HG03520 (cell line): ENCODE measurements around the gene RAP1GAP2.
"Not testable (repeated sequence)": the region's sequence is repeated elsewhere in the genome, so short reads cannot be mapped to it uniquely, and the experiment has no call there.

ENCODE experiments used
- ATAC-seq: cut with Tn5 transposase; IDR thresholded peaks from one replicate; pipeline ENCODE4 v1.9.1; 2021; ENCODE audit warnings: mild to moderate bottlenecking, moderate library complexity; ENCODE audit not compliant: unreplicated experiment

Gene RAP1GAP2

DNA sequence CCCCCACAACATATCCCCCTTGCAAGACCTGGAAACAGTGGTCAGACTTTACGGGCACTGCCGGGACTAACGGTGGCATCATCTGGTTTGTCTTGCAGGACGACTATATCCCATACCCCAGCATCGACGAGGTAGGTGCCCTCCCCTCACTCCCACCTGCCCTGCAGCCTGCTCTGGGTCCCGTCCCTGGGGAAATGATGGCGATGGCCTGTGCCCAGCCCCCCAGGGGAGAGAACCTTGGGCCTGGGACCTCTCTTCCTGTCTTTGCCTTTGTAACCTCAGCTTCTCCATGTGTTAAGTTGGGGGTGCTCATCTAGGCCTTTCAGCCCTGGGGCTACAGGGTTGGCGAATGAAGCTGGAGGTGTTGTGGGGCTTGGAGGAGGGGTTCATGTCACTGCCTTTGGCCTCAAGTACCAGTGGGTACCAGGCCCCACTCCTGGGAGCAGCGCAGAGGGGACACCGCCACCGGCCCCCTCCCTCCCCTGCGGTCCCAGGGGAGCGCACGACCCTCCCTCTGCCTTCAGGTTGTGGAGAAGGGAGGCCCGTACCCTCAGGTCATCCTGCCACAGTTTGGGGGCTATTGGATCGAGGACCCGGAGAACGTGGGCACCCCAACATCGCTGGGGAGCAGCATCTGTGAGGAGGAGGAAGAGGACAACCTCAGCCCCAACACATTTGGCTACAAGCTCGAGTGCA, 167.2 kb downstream of the RAP1GAP2 start:
- ATAC-seq = no peak

DNA sequence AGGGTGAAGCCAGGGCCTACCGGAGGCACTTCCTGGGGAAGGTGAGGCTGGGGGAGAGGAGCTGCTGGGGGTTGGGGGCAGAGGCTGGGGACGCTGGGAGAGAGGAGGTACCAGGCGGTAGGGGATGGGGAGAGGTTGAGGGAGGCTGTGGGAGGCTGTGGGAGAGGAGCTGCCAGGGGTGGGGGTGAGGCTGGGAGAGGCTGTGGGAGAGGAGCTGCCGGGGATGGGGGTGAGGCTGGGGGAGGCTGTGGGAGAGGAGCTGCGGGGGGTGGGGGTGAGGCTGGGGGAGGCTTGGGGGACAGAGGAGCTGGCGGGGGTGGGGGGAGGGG, 167.8 kb downstream of the RAP1GAP2 start:
- ATAC-seq = no peak

DNA sequence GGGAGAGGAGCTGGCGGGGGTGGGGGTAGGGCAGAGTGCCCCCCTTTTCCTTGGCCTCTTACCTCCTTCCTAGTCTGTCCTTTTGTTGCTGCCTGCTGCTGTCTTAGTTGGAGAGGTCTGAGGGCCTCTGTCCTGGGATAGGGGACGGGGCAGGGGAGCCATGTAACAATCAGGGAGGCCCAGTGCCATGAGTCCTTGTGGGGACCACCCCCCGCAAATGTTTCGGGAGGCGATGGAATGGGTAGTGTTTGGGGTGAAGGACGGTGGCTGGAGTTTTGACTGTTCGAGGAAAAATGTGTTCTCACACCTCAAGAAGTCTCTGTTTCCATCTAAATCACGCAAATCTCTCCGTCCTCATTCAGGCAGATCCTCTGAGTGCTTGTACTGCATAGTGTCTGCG, 168.1 kb downstream of the RAP1GAP2 start:
- no peak for ATAC-seq

DNA sequence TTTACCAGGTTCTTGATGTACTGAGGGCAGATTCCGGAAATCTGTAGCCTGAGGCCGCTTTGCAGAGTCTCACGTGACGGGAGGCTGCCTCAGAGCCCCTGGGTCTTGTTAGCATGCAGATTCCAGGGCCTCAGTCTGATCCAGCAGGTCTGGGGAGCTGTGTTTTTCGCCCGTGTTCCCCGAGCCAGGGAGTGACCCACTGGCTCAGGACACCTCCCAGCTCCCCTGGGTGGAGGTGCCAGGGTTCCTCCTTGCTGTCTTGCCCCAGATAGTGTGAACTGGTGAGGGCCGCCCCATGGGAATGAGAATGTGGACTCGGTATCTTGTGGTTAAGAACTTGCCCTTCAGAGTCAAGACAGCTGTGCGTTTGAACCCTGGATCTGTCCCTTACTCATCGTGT, 168.6 kb downstream of the RAP1GAP2 start:
- no peak for ATAC-seq

DNA sequence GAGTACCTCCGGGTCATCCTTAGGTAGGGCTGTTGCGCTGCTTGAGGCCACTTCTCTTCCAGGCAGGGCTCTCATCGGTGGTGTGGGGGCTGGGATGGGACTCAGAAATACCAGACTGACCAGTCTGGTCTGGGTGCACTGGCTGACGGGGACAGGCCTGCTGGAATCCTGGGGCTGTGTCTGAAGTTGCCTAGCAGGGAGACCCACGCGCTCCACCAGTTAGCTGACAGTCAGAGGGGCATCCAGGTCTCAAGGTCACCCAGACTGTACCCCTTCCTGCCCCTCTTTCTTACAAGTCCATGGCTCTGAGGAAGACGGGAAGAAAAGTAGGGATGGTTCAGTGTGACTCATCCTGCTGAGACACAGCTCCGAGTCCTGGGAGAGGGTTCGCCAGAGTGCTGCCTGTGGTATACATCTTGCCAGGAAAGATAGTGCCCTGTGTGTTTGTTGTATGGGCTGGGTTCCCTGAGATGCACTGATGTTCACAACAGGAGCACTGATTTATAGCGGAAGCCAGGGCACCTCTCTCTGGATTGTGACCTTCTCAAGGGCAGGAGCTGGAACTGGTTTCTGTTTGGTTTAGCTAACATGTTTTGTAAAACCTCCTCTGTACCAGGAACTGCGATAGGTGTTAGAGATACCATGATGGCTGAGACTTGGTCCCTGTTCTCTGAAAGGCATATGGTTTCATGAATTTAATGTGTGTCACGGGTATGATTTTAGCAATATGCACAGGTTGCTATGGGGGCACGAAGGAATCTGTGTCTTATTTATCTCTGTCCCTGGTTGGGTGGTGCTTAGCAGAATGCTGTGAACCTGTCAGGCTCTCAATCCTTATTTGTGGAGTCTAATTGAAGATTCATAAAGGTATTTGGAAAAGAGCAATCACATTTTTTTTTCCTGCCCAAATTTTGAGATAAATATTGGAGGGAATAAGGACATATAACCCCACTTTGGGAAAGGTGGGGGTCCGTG, 169.7 kb downstream of the RAP1GAP2 start:
- ATAC-seq = no peak

DNA sequence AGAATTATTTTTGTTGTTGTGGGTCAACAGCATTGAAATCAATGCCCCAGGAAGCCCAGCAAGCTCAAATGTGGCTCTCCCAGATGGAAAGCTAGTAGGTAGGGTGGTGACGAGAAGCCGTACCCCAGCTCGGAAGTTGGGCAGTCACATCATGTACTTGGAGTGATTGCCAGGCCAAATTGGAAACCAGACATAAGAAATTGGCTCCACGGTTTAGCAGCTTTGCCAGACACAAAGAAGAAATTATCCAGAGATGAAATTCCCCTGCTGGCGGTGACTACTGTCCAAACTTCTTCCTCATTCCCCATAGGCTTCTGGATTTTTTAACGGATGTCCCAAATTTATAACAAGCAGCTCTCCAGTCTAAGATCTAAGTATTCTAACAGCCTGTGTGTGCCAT, 171.3 kb downstream of the RAP1GAP2 start:
- no peak for ATAC-seq

DNA sequence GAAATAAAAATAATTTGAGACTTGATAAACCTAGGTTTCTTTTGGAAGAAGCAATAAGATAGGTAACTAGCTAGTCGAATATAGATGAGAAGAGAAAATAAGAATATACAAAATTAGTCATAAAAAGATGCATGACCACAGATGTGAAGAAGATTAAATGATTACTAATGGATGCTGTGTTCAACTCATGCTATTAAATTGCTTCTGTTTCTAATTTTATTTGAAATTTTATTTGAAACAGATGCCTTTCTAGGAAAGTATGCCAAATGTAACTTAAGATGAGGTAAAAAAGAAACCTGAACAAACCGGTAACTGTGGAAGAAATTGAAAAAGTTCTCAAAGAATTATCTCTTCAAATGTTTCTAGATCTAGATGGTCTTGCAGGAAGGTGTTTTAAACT, 175.6 kb downstream of the RAP1GAP2 start:
- no peak for ATAC-seq

DNA sequence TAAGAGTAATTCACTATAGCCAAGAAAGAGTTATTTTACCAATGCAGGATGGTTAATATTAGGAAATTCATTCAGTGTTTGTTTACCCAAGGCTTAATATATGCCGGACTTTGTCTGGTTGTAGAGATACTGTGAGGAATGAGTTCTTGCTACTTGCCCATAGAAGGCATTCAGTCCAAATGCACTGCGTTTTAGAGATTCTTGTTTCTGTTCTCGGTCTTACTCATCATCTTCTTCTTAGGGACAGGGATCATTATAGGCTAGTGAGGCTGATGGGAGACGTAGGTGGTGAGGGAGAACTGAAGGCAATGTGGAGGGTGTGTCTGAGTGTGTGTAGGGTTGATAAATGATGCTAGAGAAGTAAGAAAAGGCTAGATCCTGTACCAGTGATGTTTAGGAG, 176.5 kb downstream of the RAP1GAP2 start:
- no peak for ATAC-seq

DNA sequence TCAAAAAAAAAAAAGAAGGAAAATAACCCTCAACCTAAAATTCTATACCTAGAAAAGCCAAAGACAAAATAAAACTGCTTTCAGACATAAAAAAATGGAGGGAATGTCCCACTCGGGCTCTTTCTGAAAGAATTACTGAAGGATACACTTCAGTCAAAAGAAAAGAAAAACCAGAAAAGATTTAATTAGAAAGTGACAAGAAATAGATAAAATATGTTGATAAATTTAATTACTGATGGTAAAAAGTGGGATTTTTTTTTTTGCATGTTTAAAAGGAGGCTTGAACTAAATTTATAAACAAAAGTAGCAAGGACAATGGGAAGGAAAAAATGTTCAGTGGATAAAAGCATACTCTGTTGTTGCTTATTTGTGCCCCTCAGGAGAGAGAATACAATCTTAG, 178.1 kb downstream of the RAP1GAP2 start:
- ATAC-seq = no peak

DNA sequence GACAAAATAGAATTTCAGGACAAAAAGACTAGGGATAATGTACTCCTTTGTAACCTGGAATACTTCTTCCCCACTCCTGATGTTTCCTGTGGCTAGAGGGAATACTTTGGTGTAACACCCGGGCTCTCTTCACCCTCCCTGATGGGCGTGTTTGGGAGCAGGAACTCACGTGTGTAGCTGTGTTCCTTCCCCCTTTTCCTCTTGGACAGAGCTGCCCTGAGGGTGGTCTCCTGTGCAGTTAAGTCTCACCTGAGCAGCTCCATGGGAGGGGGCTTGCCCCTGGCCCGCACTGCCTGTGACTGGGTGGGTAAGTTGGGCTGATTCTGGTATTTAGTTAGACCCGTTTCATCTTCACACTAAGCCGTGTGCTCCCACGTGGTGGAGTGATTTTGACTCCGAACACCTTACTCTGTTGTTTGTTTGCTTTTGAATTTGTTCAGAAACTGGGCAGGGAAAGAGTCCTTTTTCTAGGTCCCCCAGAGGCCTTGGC, 179.3 kb downstream of the RAP1GAP2 start:
- no peak for ATAC-seq

DNA sequence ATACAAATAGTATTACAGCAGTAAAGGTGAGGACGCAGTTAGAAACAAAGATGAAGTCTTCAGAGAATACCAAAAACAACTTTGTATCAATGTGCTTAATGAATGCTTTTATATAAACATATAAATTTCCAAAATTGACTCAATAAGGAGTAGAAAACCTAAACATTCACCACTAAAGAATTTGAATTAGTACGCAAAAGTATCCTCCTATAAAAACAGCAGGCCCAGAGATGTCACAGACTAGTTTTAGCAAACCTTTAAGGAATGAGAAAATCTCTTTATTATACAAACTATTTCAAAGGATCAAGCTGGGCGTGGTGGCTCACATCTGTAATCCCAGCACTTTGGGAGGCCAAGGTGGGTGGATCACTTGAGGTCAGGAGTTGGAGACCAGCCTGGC, 180.9 kb downstream of the RAP1GAP2 start:
- no peak for ATAC-seq

DNA sequence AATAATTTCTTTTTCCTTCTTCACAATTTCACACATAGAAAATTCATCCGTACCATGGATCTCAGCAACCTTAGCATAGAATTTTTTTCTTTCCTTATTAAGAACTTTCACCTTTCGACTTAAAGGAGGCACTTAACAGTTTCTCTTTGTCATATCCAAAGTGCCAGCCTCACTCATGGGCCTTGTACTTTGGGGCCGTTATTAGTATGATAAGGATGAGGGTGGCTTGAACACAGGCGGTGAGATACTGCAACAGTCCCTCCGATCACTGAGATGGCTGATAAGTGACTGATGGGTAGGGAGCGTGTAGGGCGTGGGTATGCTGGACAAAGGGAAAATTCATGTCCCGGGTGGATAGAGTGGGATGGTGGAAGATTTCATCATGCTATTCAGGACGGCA, 181.9 kb downstream of the RAP1GAP2 start:
- no peak for ATAC-seq

DNA sequence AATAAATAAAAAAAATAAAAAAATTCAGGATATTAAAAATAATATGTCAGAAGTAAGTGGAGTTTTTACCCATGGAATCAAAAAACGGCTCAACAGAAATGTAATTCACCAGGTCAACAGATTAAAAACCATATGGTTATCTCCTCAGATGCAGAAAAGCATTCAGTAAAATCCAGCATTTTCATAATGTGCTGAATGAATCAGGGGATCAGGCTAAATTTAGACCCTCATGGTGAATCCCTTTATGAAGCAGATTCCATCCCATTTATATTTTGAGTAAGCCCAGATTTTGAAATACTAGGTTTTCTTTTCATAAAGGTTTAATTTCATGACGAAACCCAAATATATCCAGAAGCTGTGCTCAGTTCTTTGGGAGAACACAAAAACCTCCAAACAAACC, 182.8 kb downstream of the RAP1GAP2 start:
- no peak for ATAC-seq

DNA sequence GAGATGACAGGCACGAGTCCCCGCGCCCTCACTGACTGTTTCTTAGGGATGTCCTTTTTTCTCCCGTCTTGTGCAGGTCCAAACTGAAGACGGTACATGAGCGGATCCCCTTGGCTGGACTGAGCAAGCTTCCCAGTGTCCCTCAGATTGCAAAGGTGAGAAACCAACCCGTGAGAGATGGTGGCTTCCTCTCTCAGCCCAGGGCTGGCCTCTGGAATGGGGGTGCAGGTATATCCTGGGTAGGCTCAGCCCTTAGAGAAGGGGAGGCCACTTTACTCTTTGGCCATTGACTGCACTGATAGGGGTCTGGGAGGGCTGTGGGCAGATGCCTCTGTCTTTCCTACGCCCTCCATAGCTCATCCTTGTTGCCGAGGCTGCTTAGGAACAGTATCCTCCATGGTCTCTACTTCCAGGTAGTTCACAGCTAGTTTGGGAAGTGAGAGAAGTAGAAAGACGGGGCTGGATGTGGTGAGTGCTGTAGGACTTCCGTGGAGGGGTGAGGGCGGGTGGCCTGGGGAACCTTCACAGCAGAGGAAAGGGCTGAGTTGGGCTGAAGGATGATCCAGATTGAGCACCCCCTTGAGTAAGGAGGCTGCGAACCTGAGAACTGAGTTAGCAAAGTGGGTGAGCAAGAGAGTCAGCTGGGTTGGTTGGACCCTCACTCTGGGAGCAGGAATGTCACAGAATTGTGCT, 184.1 kb downstream of the RAP1GAP2 start:
- ATAC-seq = no peak

DNA sequence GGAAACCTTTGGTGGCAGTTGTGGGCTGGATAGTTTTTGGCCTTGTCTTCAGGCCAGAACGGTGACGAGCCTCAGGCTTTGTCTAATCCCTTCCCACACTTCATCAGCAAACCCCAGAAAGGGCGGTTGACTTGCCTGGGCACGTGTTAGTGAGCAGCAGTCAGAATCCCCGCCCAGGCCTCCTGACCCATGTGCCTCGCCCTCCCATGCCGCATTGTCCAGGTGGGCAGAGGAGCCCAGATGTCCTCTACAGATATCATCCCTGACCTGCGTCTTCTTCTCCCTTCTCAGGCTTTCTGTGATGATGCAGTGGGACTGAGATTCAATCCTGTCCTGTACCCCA, 184.6 kb downstream of the RAP1GAP2 start:
- no peak for ATAC-seq

DNA sequence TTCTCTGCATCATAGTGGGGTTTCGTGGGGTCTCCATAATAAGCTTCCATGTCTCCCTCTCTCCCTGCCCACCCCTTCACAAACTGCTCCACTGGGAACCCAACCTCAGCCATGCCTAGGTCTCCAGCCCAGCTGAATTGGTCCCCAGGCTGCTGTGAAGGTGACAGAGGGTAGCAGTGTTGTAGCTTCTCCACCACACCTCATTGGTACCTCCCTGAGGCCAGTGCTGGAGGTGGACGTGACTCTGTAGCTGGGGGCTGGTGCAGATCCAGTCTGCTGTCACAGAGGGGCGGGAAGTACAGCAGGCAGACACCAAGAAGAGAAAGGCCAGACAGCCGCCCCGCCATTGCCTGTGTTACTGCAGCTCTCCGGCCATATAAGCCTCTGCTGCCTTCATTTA, 185.1 kb downstream of the RAP1GAP2 start:
- no peak for ATAC-seq

DNA sequence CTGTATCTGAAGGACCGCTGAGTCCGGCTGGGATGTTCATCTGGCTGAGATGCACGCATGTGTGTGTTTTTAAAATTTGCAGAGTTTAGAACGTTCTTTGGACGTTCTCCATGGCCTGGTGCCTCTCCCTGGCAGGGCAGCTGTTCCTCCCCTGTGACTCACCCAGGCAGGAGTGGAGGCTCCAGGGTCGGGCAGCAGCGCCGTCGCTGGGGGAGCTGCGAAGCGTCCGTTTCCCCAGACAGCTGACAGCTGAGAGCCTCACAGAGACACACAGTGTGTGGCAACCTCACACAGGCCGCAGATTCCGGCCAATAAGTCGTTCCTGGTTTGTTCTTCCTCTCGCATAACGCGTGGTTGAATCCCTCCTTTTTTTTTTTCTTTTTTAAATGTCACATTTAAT, 186.6 kb downstream of the RAP1GAP2 start:
- ATAC-seq = no peak

DNA sequence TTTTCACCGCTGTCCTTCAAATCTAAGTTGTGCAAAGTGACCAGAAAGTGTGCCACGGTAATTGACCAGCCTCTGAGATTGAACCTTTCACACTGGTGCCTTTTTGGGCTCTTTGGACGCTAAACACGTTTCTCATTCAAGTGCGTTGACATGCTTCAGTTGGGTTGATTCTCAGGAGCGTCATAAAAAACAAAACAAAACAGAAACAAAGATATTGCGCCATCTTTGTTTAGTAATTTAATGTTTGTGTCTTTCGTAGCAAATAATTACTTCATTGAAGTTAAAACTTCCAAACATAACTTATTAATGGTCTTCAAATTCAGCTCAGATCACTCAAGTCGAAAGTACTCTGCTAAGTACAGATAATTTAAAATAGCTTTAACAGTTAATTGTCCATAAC, 187.0 kb downstream of the RAP1GAP2 start:
- ATAC-seq = no peak

DNA sequence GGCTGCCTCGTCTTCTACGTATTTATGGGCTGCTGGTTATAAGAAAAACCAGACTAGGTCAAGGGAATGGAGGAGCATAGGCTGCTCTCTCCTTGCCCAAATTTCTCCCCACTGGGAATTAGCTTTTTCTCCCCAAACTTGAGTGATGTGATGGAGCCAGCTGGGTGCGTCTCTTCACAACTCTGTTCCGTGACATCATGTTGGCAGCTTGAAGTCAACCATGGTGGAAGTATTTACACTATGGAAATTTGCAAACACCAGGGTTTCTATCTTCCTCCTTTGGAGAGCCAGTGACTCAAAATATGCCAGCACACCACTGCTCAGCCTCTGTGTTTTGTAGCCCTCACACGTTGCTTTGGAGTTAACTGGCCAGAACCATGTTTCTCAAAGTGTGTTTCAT, 189.1 kb downstream of the RAP1GAP2 start:
- no peak for ATAC-seq

DNA sequence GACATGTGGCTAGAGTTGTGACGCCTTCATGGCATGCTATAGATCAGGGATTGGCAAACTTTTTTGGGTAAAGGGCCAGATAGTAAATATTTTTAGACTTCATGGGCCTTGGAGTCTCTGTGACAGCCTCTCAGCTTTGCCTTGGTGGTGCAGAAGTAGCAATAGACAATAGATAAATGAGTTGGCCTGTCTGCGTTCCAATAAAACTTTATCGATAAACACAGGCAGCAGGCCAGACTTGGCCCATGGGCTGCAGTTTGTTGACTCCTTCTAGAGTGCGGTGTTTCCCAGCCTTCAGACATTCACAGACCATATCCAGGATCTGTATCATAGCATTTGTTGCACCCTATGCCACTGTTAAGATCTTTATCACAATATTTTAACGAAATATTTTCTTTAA, 190.7 kb downstream of the RAP1GAP2 start:
- ATAC-seq = no peak

DNA sequence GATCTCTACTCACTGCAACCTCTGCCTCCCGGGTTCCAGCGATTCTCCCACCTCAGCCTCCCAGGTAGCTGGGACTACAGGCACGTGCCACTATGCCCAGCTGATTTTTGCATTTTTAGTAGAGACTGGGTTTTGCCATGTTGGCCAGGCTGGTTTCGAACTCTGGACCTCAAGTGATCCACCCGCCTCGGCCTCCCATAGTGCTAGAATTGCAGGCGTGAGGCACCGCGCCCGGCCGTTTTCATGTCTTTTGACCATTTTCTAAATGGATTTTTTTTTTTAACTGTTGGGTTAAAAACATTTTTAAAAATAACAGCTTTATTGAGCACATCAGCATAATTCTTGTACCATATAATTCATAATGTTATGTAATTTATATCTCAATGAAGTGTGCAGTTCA, 193.2 kb downstream of the RAP1GAP2 start:
- not testable (repeated sequence) for ATAC-seq

DNA sequence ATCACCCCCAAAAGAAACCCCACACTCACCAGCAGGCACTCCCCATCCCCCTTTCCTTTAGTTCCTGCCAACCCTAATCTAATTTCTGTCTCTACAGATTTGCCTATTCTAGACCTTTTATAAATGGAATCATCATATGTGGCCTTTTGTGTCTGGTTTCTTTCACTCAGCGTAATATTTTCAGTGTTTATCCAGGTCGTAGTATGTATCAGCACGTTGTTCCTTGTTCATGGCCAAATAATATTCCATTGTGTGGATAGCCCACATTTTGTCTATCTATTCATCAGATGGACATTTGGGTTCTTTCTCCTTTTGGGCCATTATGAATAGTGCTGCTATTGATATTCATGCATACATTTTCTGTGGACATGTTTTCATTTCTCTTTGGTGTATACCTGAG, 193.6 kb downstream of the RAP1GAP2 start:
- no peak for ATAC-seq
